ENCODE measurements around the gene HOXA5. TPM values are rescaled to one million over a fixed set of nuclear protein-coding genes. Genes with fewer than 3 reads are reported as not detected.

HOXA5 gene
- total and polyA plus RNA-seq, 2 of the 8 experiments (the other 6 are each of a cell fraction or from before 2014, with no cell fraction given), result not detected

GRCh38 chr7:27133409-27134231, 9.9 kb downstream of the HOXA5 start:
- Histone ChIP-seq H3K27ac (ENCODE audit: low read depth, low read length) (no peak overlapping the region), H3K79me2 (ENCODE audit: control insufficient read depth in 1 of 2, insufficient read depth in 2 of 2, low read length in 2 of 2) (no peaks in the 10 kb centered on the region), H3K4me2 (ENCODE audit: insufficient read depth in 1 of 2, low read depth in 2 of 2, low read length in 2 of 2) (no peak overlapping the region), H3K9me3 (ENCODE audit: insufficient read depth in 2 of 2, low read depth in 1 of 2, low read length in 1 of 2) (peaks cover 0 to 4% of the 10 kb centered on the region in 2 experiments; a peak in 1 of 4 replicates), H3K14ac (ENCODE audit: insufficient read length) (no peak overlapping the region), H3K18ac (ENCODE audit: extremely low read depth, low read length) (no peak overlapping the region), H3K4me3 (ENCODE audit: extremely low read depth in 1 of 4, insufficient read depth in 2 of 4, low read depth in 3 of 4, low read length in 4 of 4) (no peak overlapping the region), H3K4me1 (replicated peaks in 1 of 4; ENCODE audit: control insufficient read depth in 3 of 4, insufficient read depth in 4 of 4, low read length in 3 of 4) (peaks cover 0 to 4% (median 2%) of the 10 kb centered on the region in 4 experiments; a peak in 4 of 7 replicates), H3K56ac (replicated peaks; ENCODE audit: insufficient read length, low read depth, low read length) (no peak overlapping the region), H3K23ac (ENCODE audit: insufficient read length) (no peak overlapping the region), H3K4ac (replicated peaks; ENCODE audit: insufficient read length, low read depth, low read length) (no peak overlapping the region), H3K23me2 (ENCODE audit: low read depth, low read length) (peaks cover 4% of the 10 kb centered on the region; the same call in 1 of the 2 replicates), H3K36me3 (ENCODE audit: control insufficient read depth in 2 of 4, insufficient read depth in 4 of 4, low read length in 3 of 4) (peaks cover 0 to 16% (median 0%) of the 10 kb centered on the region in 4 experiments; a peak in 2 of 8 replicates), H2AK5ac (ENCODE audit: low read depth, low read length) (no peak overlapping the region), H2BK20ac (ENCODE audit: low read length) (no peak overlapping the region), H2AFZ (ENCODE audit: low read length) (no peak overlapping the region), H2BK120ac (replicated peaks; ENCODE audit: low read depth, low read length) (no peak overlapping the region), H4K8ac (ENCODE audit: extremely low read depth, insufficient read depth, low read length) (no peak overlapping the region), H2BK15ac (ENCODE audit: low read length) (no peak overlapping the region), H4K20me1 (replicated peaks in 1 of 2; ENCODE audit: control insufficient read depth in 1 of 2, insufficient read depth in 2 of 2, low read length in 2 of 2) (peaks cover 14 to 24% of the 10 kb centered on the region in 2 experiments), H4K91ac (replicated peaks; ENCODE audit: insufficient read length, low read length) (no peak overlapping the region), H3K27me3 (replicated peaks in 1 of 4; ENCODE audit: control insufficient read depth in 3 of 4, extremely low read depth in 1 of 4, insufficient read depth in 3 of 4, low read length in 3 of 4) (peaks cover 96 to 100% (median 100%) of the 10 kb centered on the region in 4 experiments), H3K79me1 (ENCODE audit: low read depth, low read length) (no peaks in the 10 kb centered on the region), H2BK12ac (ENCODE audit: low read depth, low read length) (no peak overlapping the region), H2BK5ac (ENCODE audit: low read depth, low read length) (no peak overlapping the region), H3K9ac (replicated peaks in 1 of 4; ENCODE audit: extremely low read depth in 1 of 4, low read depth in 3 of 4, low read length in 3 of 4) (no peak overlapping the region), H4K5ac (ENCODE audit: insufficient read length, low read depth, low read length) (no peak overlapping the region)
- CTCF ChIA-PET (ENCODE audit: partially characterized antibody), result interaction anchor here (1.5 to 2.7 kb wide), 4 partner anchors 8 to 446 kb away, joined by 4 to 10 read pairs (median 8); partner anchors contain the start of gene HOXA5
- POLR2A ChIA-PET (ENCODE audit: partially characterized antibody), result no interaction called here
- TF ChIP-seq SUZ12 (IDR thresholded peaks at IDR 0.05; ENCODE audit: low read length) (peak; percentile 91), SRF (IDR thresholded peaks at IDR 0.05; ENCODE audit: low read depth, low read length) (no peak), EZH2 (IDR thresholded peaks at IDR 0.05; ENCODE audit: low read depth, low read length, severe bottlenecking) (peak; percentile 87), RNF2 (IDR thresholded peaks at IDR 0.05; ENCODE audit: borderline replicate concordance, low read depth, low read length, missing control alignments, poor library complexity, severe bottlenecking) (peak; percentile 86)
- DNase-seq (ENCODE audit: low read depth in 1 of 2, low spot score in 2 of 2), result peak in 1 of 2 experiments; percentile 38
- no peak for FAIRE-seq
- 28% methylated on average over 18 of the region's 18 CpGs; no CpG with 5 or more reads in 1 of the 2 experiments for WGBS, 2 experiments (ENCODE audit: extremely low coverage in 1 of 2, insufficient coverage in 1 of 2, insufficient read length in 1 of 2, insufficient replicate concordance in 2 of 2, low coverage in 1 of 2, low lambda C conversion rate in 2 of 2, missing lambda C conversion rate in 1 of 2)
